ENCODE measurements around the gene CCNJL.

CCNJL gene

GRCh38 chr5:160268121-160268520 lies 44.2 kb downstream of the CCNJL start:
- no peak for DNase-seq
- H3K9me3 ChIP-seq, result no peaks in the 10 kb centered on the region
- no peak overlapping the region for H3K4me3 ChIP-seq
- TF ChIP-seq CTCF (IDR thresholded peaks at IDR 0.05), result no peak
- no peak overlapping the region for H3K27ac ChIP-seq
- H3K36me3 ChIP-seq, result no peaks in the 10 kb centered on the region
- no peaks in the 10 kb centered on the region for H3K4me1 ChIP-seq
- no peaks in the 10 kb centered on the region for H3K27me3 ChIP-seq
- intact Hi-C loops (cut with DNase I; ENCODE audit: low total_unique reads), result no loop called here

GRCh38 chr5:160266752-160267345 lies 45.5 kb downstream of the CCNJL start:
- H3K4me1 ChIP-seq, result no peaks in the 10 kb centered on the region
- H3K27me3 ChIP-seq, result no peaks in the 10 kb centered on the region
- DNase-seq, result no peak
- H3K9me3 ChIP-seq, result no peaks in the 10 kb centered on the region
- intact Hi-C loops (cut with DNase I; ENCODE audit: low total_unique reads), result no loop called here
- H3K27ac ChIP-seq, result no peak overlapping the region
- no peak for TF ChIP-seq CTCF (IDR thresholded peaks at IDR 0.05)
- H3K36me3 ChIP-seq, result no peaks in the 10 kb centered on the region
- H3K4me3 ChIP-seq, result no peak overlapping the region

GRCh38 chr5:160266044-160266443 lies 46.3 kb downstream of the CCNJL start:
- Histone ChIP-seq H3K4me3 (no peak overlapping the region), H3K27me3 (no peaks in the 10 kb centered on the region), H3K27ac (no peak overlapping the region), H3K9me3 (no peaks in the 10 kb centered on the region), H3K4me1 (no peaks in the 10 kb centered on the region), H3K36me3 (no peaks in the 10 kb centered on the region)
- intact Hi-C loops (cut with DNase I; ENCODE audit: low total_unique reads), result no loop called here
- DNase-seq, result no peak
- no peak for TF ChIP-seq CTCF (IDR thresholded peaks at IDR 0.05)

GRCh38 chr5:160263326-160263855 lies 49.0 kb downstream of the CCNJL start:
- Histone ChIP-seq H3K27me3 (no peaks in the 10 kb centered on the region), H3K4me3 (no peak overlapping the region), H3K36me3 (no peaks in the 10 kb centered on the region), H3K9me3 (no peaks in the 10 kb centered on the region), H3K4me1 (no peaks in the 10 kb centered on the region), H3K27ac (no peak overlapping the region)
- no peak for TF ChIP-seq CTCF (IDR thresholded peaks at IDR 0.05)
- intact Hi-C loops (cut with DNase I; ENCODE audit: low total_unique reads), result no loop called here
- DNase-seq, result no peak

GRCh38 chr5:160262151-160263074 lies 50.0 kb downstream of the CCNJL start:
- Histone ChIP-seq H3K9me3 (no peaks in the 10 kb centered on the region), H3K4me3 (no peak overlapping the region), H3K27me3 (no peaks in the 10 kb centered on the region), H3K36me3 (no peaks in the 10 kb centered on the region), H3K4me1 (no peaks in the 10 kb centered on the region), H3K27ac (no peak overlapping the region)
- no peak for TF ChIP-seq CTCF (IDR thresholded peaks at IDR 0.05)
- intact Hi-C loops (cut with DNase I; ENCODE audit: low total_unique reads), result no loop called here
- no peak for DNase-seq

Measured in tibial artery (tissue), 4 donors.